HG03280 (cell line): ENCODE data around the gene SLC35E2B.
"Not testable (repeated sequence)": the region's sequence is repeated elsewhere in the genome, so short reads cannot be mapped to it uniquely, and the experiment has no call there.

Experiments
- ATAC-seq: cut with Tn5 transposase; IDR thresholded peaks from one replicate; pipeline ENCODE4 v1.9.1; 2021; ENCODE audit warnings: mild to moderate bottlenecking, moderate library complexity; ENCODE audit not compliant: unreplicated experiment

Gene SLC35E2B

GRCh38 chr1:1704284-1704957, 11.8 kb upstream of the SLC35E2B start:
- ATAC-seq: not testable (repeated sequence)

DNA sequence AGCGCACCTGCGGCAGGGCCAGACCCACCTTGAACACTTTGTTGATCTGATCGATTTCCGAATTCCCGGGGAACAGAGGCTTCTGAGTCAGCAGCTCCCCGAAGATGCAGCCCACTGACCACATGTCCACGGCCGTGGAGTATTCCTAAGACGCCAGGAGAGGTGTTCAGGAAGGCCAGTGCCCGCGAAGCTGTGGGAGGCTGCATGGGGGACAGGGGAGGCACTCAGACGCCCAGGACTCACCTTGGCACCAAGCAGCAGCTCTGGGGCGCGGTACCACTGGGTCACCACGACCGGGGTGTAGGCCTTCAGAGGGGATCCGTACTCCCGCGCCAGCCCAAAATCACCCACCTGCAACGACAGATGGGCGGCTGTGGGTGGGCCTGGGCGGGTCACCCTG, 11.2 kb upstream of the SLC35E2B start:
- no peak for ATAC-seq

GRCh38 chr1:1702506-1702905, 9.9 kb upstream of the SLC35E2B start:
- not testable (repeated sequence) for ATAC-seq

GRCh38 chr1:1700557-1700956, 8.0 kb upstream of the SLC35E2B start:
- not testable (repeated sequence) for ATAC-seq

GRCh38 chr1:1700067-1700466, 7.5 kb upstream of the SLC35E2B start:
- ATAC-seq: not testable (repeated sequence)

GRCh38 chr1:1699061-1699460, 6.5 kb upstream of the SLC35E2B start:
- ATAC-seq: not testable (repeated sequence)

- ATAC-seq: not testable (repeated sequence)
These were observed 5.0 kb upstream of the SLC35E2B start for GRCh38 chr1:1697358-1698183.

DNA sequence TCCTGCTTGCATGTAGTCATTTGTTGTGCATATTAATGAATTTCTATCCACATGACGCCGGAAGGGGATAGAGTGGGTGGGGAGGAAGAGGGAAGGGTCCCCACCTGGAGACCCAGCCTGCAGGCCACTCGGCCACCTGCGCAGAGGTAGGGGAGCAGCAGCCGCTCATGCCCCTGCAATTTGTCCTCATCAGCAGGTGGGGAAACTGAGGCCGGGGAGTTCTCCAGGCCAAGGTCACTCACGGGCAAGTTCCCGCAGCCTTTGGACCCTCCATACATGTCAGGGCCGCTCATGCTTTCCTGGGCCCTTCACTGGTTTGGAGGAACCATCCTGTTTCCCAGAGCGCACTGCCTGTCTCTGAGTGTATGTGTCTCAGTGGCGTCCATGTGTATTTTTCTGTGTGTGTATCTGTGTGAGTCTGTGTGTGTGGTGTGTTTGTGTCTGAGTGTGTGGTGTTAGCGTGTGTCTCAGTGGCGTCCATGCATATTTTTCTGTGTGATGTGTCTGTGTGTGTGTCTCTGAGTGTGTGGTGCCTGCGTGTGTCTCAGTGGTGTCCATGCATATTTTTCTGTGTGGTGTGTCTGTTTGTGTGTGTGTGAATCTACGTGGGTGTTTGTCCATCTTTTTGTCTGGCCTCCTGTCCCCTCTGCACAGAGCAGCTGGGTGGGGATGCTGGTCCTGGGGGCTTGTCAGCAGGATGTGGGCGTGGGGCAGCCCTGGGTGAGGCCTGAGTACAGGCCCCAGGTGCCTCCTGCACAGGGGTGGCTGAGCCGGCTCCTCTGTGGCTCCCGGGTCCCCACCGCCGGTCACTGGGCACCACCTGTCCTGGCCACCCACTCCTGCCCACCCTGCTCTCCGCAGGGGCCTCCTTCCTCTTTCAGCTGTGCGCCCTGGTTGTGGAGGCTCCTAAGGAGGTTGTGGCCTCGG, 4.1 kb upstream of the SLC35E2B start:
- not testable (repeated sequence) for ATAC-seq

GRCh38 chr1:1692324-1692713, 276 bp downstream of the SLC35E2B start:
- peak; percentile 37 for ATAC-seq

DNA sequence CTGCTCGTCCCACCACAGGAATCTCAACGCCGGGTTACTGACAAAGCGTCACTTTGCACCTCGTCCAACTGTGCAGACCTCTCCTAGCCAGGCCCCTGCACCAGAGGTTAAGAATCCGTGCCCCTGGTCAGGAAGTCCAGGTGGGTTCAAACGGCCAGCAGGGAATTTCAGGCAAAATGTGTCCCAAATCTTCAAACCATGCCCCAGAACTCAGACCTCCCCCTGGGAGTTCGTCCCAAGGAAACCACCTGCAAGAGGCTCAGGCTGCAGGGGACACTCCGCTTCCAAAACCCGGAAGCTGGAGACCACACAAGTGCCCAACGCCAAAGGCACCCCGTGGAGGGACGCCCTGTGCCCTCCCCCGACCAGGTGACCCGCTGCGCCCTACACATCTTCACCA, 1.2 kb downstream of the SLC35E2B start:
- ATAC-seq: not testable (repeated sequence)

GRCh38 chr1:1689526-1689925, 3.1 kb downstream of the SLC35E2B start:
- ATAC-seq: not testable (repeated sequence)

DNA sequence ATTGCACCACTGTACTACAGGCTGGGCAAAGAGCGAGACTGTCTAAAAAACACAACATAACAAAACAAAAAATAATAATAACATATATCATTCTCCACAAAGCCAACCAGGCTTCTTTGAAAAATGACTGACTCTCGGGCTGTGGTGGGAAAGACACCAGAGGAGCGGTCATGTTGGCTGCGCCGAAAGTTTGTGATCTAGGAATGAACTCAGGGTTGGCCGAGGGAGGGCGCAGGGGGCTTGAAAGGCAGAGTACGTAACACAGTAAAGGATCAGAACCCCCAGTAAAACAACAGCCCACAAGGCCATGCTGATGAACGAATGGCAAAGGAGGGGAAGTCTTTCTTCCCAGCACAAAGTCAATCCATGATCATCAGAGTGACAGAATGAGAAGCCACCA, 4.7 kb downstream of the SLC35E2B start:
- no peak for ATAC-seq

GRCh38 chr1:1684031-1684681, 8.4 kb downstream of the SLC35E2B start:
- ATAC-seq: no peak

GRCh38 chr1:1683104-1683905, 9.3 kb downstream of the SLC35E2B start:
- ATAC-seq: no peak

DNA sequence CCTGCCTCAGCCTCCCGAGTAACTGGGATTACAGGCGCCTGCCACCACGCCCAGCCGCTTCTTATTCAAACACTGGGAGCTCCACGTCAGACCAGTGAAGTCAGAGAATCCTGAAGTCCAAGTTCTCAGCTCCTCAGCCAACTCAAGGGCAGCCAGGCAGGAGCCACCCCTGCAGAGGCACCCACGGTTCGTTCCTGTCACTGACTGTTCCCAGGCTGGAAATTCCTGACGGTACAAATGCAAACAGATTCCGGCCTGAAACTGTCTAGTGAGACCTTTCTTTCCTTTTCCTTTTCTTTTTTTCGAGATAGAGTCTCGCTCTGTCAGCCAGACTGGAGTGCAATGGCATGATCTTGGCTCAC, 11.7 kb downstream of the SLC35E2B start:
- ATAC-seq: no peak

GRCh38 chr1:1680031-1680911, 12.3 kb downstream of the SLC35E2B start:
- ATAC-seq: no peak

GRCh38 chr1:1678581-1679380, 13.8 kb downstream of the SLC35E2B start:
- ATAC-seq: no peak
